IMR-90 (cell line): ENCODE data around the gene SEC23IP. TPM values are rescaled to one million over a fixed set of nuclear protein-coding genes. Genes with fewer than 3 reads are reported as not detected.

Experiments used
- ATAC-seq: fragments of 200-7000 bp; cut with Tn5 transposase; 2 replicates; pipeline ENCODE4 v1.9.1; 2020; ENCODE audit warnings: low read depth, mild to moderate bottlenecking, moderate library complexity
- BruUV-seq: library from RNA; stranded (reverse); fragments of 400-500 nt; replicated peaks from 2 replicates; lab custom pipeline; 2021; lab: Mats Ljungman, UMichigan
- CTCF ChIA-PET: fragments of 300-600 bp; formaldehyde crosslinking; extraction: SDS; loops from one replicate; lab custom pipeline; 2021; ENCODE audit warnings: antibody characterized with exemption; lab: Yijun Ruan, JAX
- POLR2A ChIA-PET: fragments of 300-600 bp; sonication (Branson Sonifier 250); formaldehyde crosslinking; loops from one replicate; lab custom pipeline; 2022; ENCODE audit warnings: antibody characterized with exemption; ENCODE audit not compliant: unreplicated experiment; lab: Charles Lee
- DNase-seq: peaks from one replicate; pipeline ENCODE4 v3.0.0; 2013
- H2AFZ ChIP-seq: replicated peaks from 2 replicates; pipeline ENCODE3; 2013; ENCODE audit warnings: low read length, mild to moderate bottlenecking; ENCODE audit not compliant: poor library complexity
- H2AK5ac ChIP-seq: 2 replicates; pipeline ENCODE4 v1.6.1; 2013; ENCODE audit warnings: low read depth, low read length, inconsistent platforms
- H2AK9ac ChIP-seq: replicated peaks from 2 replicates; pipeline ENCODE3; 2013; ENCODE audit warnings: mild to moderate bottlenecking, low read depth, low read length, moderate library complexity; ENCODE audit not compliant: poor library complexity
- H2BK120ac ChIP-seq: 2 replicates; pipeline ENCODE4 v1.6.1; 2013; ENCODE audit warnings: low read depth, low read length, inconsistent platforms
- H2BK15ac ChIP-seq: 3 replicates; pipeline ENCODE4 v1.6.1; 2013; ENCODE audit warnings: low read depth, low read length, inconsistent platforms
- H2BK20ac ChIP-seq: 2 replicates; pipeline ENCODE4 v1.6.1; 2013; ENCODE audit warnings: low read depth, mild to moderate bottlenecking, inconsistent platforms, low read length, moderate library complexity
- H2BK5ac ChIP-seq: 2 replicates; pipeline ENCODE4 v1.6.1; 2013; ENCODE audit warnings: mild to moderate bottlenecking, low read depth, low read length, inconsistent platforms; ENCODE audit not compliant: poor library complexity, severe bottlenecking
- H3K14ac ChIP-seq: replicated peaks from 2 replicates; pipeline ENCODE4 v1.6.1; 2013; ENCODE audit warnings: low read depth, low read length, inconsistent platforms
- H3K18ac ChIP-seq: 2 replicates; pipeline ENCODE4 v1.6.1; 2013; ENCODE audit warnings: low read depth, low read length, control low read depth
- H3K23ac ChIP-seq: 2 replicates; pipeline ENCODE4 v1.6.1; 2013; ENCODE audit warnings: low read depth, low read length, inconsistent platforms
- H3K27ac ChIP-seq: 2 replicates; pipeline ENCODE4 v1.5.1; 2013; ENCODE audit warnings: mild to moderate bottlenecking, control low read depth, low read length; ENCODE audit not compliant: insufficient read depth
- H3K27me3 ChIP-seq: 2 replicates; pipeline ENCODE4 v1.6.1; 2013; ENCODE audit warnings: low read length; ENCODE audit not compliant: control insufficient read depth, insufficient read depth
- H3K36me3 ChIP-seq: 2 replicates; pipeline ENCODE4 v1.6.1; 2013; ENCODE audit warnings: low read length, mixed read lengths; ENCODE audit not compliant: control insufficient read depth, insufficient read depth
- H3K4ac ChIP-seq: 2 replicates; pipeline ENCODE4 v1.6.1; 2013; ENCODE audit warnings: low read depth, low read length, inconsistent platforms
- H3K4me1 ChIP-seq: 2 replicates; pipeline ENCODE4 v1.6.1; 2013; ENCODE audit warnings: low read length, mixed read lengths; ENCODE audit not compliant: control insufficient read depth, insufficient read depth
- H3K4me2 ChIP-seq: 2 replicates; pipeline ENCODE4 v1.6.1; 2013; ENCODE audit warnings: low read depth, mild to moderate bottlenecking, control low read depth, low read length, moderate library complexity
- H3K4me3 ChIP-seq: 2 replicates; pipeline ENCODE4 v1.5.1; 2013; ENCODE audit warnings: low read depth, mild to moderate bottlenecking, control low read depth, low read length, moderate library complexity; ENCODE audit not compliant: insufficient read depth
- H3K56ac ChIP-seq: 2 replicates; pipeline ENCODE4 v1.6.1; 2013; ENCODE audit warnings: low read length, inconsistent platforms; ENCODE audit not compliant: insufficient read depth; ENCODE audit errors: extremely low read depth
- H3K79me1 ChIP-seq, 2 experiments: 2 replicates each; pipeline ENCODE4 v1.6.1; 2013; ENCODE audit warnings: low read length in 2 of 2, inconsistent platforms in 1 of 2, low read depth in 1 of 2
- H3K9ac ChIP-seq: 2 replicates; pipeline ENCODE4 v1.6.1; 2013; ENCODE audit warnings: low read depth, low read length, control low read depth
- H3K9me1 ChIP-seq: 2 replicates; pipeline ENCODE4 v1.6.1; 2013; ENCODE audit warnings: low read length, inconsistent platforms; ENCODE audit not compliant: insufficient read depth
- H3K9me3 ChIP-seq: 2 replicates; pipeline ENCODE4 v1.6.1; 2013; ENCODE audit warnings: low read length; ENCODE audit not compliant: control insufficient read depth, insufficient read depth
- H4K20me1 ChIP-seq: 2 replicates; pipeline ENCODE4 v1.6.1; 2013; ENCODE audit warnings: low read length, inconsistent platforms; ENCODE audit not compliant: insufficient read depth
- H4K5ac ChIP-seq: 2 replicates; pipeline ENCODE4 v1.6.1; 2013; ENCODE audit warnings: mild to moderate bottlenecking, low read depth, low read length, control low read depth
- H4K8ac ChIP-seq, 2 experiments: 2 replicates each; pipeline ENCODE4 v1.6.1; 2013; ENCODE audit warnings: low read depth in 2 of 2, low read length in 2 of 2, control low read depth in 1 of 2, inconsistent platforms in 1 of 2
- H4K91ac ChIP-seq: 2 replicates; pipeline ENCODE4 v1.6.1; 2013; ENCODE audit warnings: low read depth, low read length, inconsistent platforms; ENCODE audit not compliant: insufficient read depth
- CHD1 ChIP-seq: IDR thresholded peaks from 2 replicates; pipeline ENCODE4 v1.6.1; 2012; ENCODE audit warnings: low read depth, low read length, improper control_type of control experiment
- CTCF ChIP-seq: conservative IDR thresholded peaks from 2 replicates; pipeline ENCODE4 v1.5.1; 2012; ENCODE audit warnings: mild to moderate bottlenecking, low read depth, low read length, improper control_type of control experiment
- ELK1 ChIP-seq: fragments of 150-350 bp; IDR thresholded peaks from 2 replicates; pipeline ENCODE4 v1.6.1; 2016; ENCODE audit warnings: low read depth, mild to moderate bottlenecking, low read length, moderate library complexity, borderline replicate concordance
- FOS ChIP-seq: fragments of 150-350 bp; IDR thresholded peaks from 2 replicates; pipeline ENCODE4 v1.6.1; 2016; ENCODE audit warnings: low read depth, low read length
- MAZ ChIP-seq: IDR thresholded peaks from 2 replicates; pipeline ENCODE4 v1.6.1; 2012; ENCODE audit warnings: low read depth, mild to moderate bottlenecking, low read length, improper control_type of control experiment, moderate library complexity, borderline replicate concordance
- MXI1 ChIP-seq: IDR thresholded peaks from 2 replicates; pipeline ENCODE4 v1.6.1; 2012; ENCODE audit warnings: low read depth, mild to moderate bottlenecking, low read length, moderate library complexity, borderline replicate concordance
- NFE2L2 ChIP-seq: fragments of 150-350 bp; IDR thresholded peaks from 2 replicates; pipeline ENCODE4 v1.6.1; 2016; ENCODE audit warnings: low read depth, mild to moderate bottlenecking, low read length
- POLR2A ChIP-seq: IDR thresholded peaks from 2 replicates; pipeline ENCODE4 v1.6.1; 2012; ENCODE audit warnings: mild to moderate bottlenecking, low read depth, low read length
- RAD21 ChIP-seq: IDR thresholded peaks from 2 replicates; pipeline ENCODE4 v1.6.1; 2012; ENCODE audit warnings: low read length, improper control_type of control experiment
- RCOR1 ChIP-seq: IDR thresholded peaks from 2 replicates; pipeline ENCODE4 v1.6.1; 2012; ENCODE audit warnings: mild to moderate bottlenecking, low read length, improper control_type of control experiment; ENCODE audit not compliant: insufficient replicate concordance
- RFX5 ChIP-seq: IDR thresholded peaks from 2 replicates; pipeline ENCODE4 v1.8.0; 2012; ENCODE audit warnings: low read depth, mild to moderate bottlenecking, low read length, moderate library complexity
- SMC3 ChIP-seq: fragments of 150-350 bp; IDR thresholded peaks from 2 replicates; pipeline ENCODE4 v1.6.1; 2016; ENCODE audit warnings: low read depth, mild to moderate bottlenecking, antibody characterized with exemption, low read length, moderate library complexity
- WGBS, 2 experiments: methylation state at CpG; one replicate each; pipeline versions ENCODE4 v1.1.5 to v1.1.7; 2013; ENCODE audit warnings: missing lambda C conversion rate in 2 of 2; ENCODE audit not compliant: insufficient read length in 1 of 2; ENCODE audit errors: extremely low coverage in 2 of 2; 5-methylcytosine and 5-hydroxymethylcytosine counted together
- dilution Hi-C: fragments of 300-500 bp; cut with HindIII; formaldehyde crosslinking; loops from one replicate; pipeline ENCODE4 v1.14.3; 2018; ENCODE audit warnings: low sequenced_read_pairs; ENCODE audit not compliant: unreplicated experiment
- in situ Hi-C: fragments of 300-500 bp; cut with MboI; formaldehyde crosslinking; loops from 3 replicates; pipeline ENCODE4 v1.14.3; 2019; ENCODE audit warnings: low sequenced_read_pairs, inconsistent platforms, mixed read lengths
- intact Hi-C: fragments of 100-400 bp; cut with micrococcal nuclease; formaldehyde crosslinking; loops from 2 replicates; pipeline ENCODE4 v1.10.0; 2022
- polyA plus RNA-seq, 3 experiments: library from polyadenylated mRNA; depleted of rRNA; stranded (reverse); fragments of >200 nt; gene quantifications; 2 replicates each; pipeline ENCODE4 v1.2.3, GENCODE V29; 2012; ENCODE audit warnings: low replicate concordance in 1 of 3
- total RNA-seq: library from RNA; depleted of rRNA; stranded (reverse); fragments of >200 nt; gene quantifications from 2 replicates; pipeline ENCODE4 v1.2.3, GENCODE V29; 2012

The SEC23IP gene
- total and polyA plus RNA-seq, 2 of the 4 experiments (the other 2 are of a cell fraction) = 37.4 to 39.8 TPM

- peaks cover 6% of the 10 kb centered on the region; the same call in 1 of the 2 replicates for H3K9me1 ChIP-seq
- H4K91ac ChIP-seq = peak within 1 kb of the TSS; percentile 53
- peak within 1 kb of the TSS; percentile 68 for H3K4ac ChIP-seq
- H3K27me3 ChIP-seq = no peaks in the 10 kb centered on the region
- no peaks in the 10 kb centered on the region for H3K36me3 ChIP-seq
- no peak for DNase-seq
- peak within 1 kb of the TSS; percentile 10 for H3K18ac ChIP-seq
- peak within 1 kb of the TSS; percentile 86 for H4K5ac ChIP-seq
- intact Hi-C loops (no loop called here), in situ Hi-C loops (loop anchor here (25.0 kb wide), 1 partner anchor 685 kb away; the partner anchor contains the start of gene PRDX3), dilution Hi-C loops (no loop called here)
- H3K14ac ChIP-seq = peak within 1 kb of the TSS; percentile 75
- peak within 1 kb of the TSS; percentile 91 for H3K9ac ChIP-seq
- peak within 1 kb of the TSS; percentile 95 for H3K4me2 ChIP-seq
- peak within 1 kb of the TSS; percentile 95 for H2AFZ ChIP-seq
- ATAC-seq = peak; percentile 22
- no peak within 1 kb of the TSS for H2BK15ac ChIP-seq
- TF ChIP-seq RAD21 (no peak), FOS (no peak), POLR2A (no peak), CTCF (no peak), MAZ (no peak), RFX5 (no peak), NFE2L2 (no peak), CHD1 (no peak), MXI1 (no peak), ELK1 (no peak), SMC3 (no peak), RCOR1 (no peak)
- H2BK20ac ChIP-seq = no peak within 1 kb of the TSS
- peak within 1 kb of the TSS; percentile 91 to 93 for H4K8ac ChIP-seq
- BruUV-seq = no TSS peak
- H3K4me3 ChIP-seq = peak within 1 kb of the TSS; percentile 55
- POLR2A ChIA-PET = no interaction called here
- peak within 1 kb of the TSS; percentile 88 for H3K23ac ChIP-seq
- 0 out of 2 replicates have a peak within 1 kb of the TSS, but pooled peaks have one; percentile 3 for H2BK120ac ChIP-seq
- peaks cover 6 to 17% of the 10 kb centered on the region in 2 experiments; a peak in 2 of 4 replicates for H3K79me1 ChIP-seq
- 0% methylated on average over 26 of the region's 42 CpGs; no CpG with 5 or more reads in 1 of the 2 experiments for WGBS, 2 experiments
- H3K9me3 ChIP-seq = no peaks in the 10 kb centered on the region
- H2BK5ac ChIP-seq = peak within 1 kb of the TSS; percentile 73
- H3K4me1 ChIP-seq = no peaks in the 10 kb centered on the region; the same call in 1 of the 2 replicates
- CTCF ChIA-PET = interaction anchor here (0.6 to 2.2 kb wide), 4 partner anchors 13 to 290 kb away, joined by 3 to 14 read pairs (median 4); no protein-coding TSS in a partner anchor
- H4K20me1 ChIP-seq = peaks cover 38% of the 10 kb centered on the region
- no peak within 1 kb of the TSS for H2AK5ac ChIP-seq
- peak within 1 kb of the TSS; percentile 69 for H3K56ac ChIP-seq
- H3K27ac ChIP-seq = peak within 1 kb of the TSS; percentile 80
- peak within 1 kb of the TSS; percentile 82 for H2AK9ac ChIP-seq
Observed at GRCh38 chr10:119872610-119872859, 20.0 kb upstream of the SEC23IP start, which contains the start of gene MCMBP. Gene MCMBP (minus strand): TSS chr10:119872843. CDS start chr10:119872584, 259 bp downstream.
